Measurements from ENCODE around the gene CELF2. TPM values are rescaled to one million over a fixed set of nuclear protein-coding genes. Genes with fewer than 3 reads are reported as not detected.

The CELF2 gene
- polyA plus RNA-seq, 1 donor from 2014 or later = 55.5 TPM

DNA sequence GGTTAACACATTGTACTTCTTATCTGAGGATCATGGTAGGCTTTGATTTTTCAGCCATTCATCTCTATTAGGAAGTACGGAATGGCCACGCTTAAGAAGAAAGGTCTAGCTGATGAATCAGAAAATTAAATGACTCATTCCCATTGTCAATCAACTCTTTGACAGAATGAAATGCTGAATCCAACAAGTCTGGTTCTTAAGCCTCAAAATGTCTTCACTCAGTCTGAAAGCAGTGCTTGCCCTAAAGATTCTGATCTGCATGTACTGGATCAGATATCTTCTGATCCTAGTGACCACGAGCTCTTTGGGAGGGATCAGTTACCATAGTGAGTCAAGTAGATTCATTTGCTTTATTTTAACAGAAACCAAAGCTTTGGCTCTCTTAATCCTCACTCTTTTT, 5.7 kb upstream of the CELF2 start:
- Histone ChIP-seq H3K27me3 (ENCODE audit: insufficient read depth, low read depth, low read length) (no peaks in the 10 kb centered on the region), H4K20me1 (ENCODE audit: insufficient read depth) (no peaks in the 10 kb centered on the region), H3K9ac (ENCODE audit: low read length) (no peak overlapping the region), H3F3A (ENCODE audit: insufficient read depth, low read length, poor library complexity, severe bottlenecking) (no peaks in the 10 kb centered on the region), H3K4me3 (ENCODE audit: low read length) (no peak overlapping the region), H3K36me3 (ENCODE audit: insufficient read depth, low read length) (no peaks in the 10 kb centered on the region), H3K27ac (ENCODE audit: low read length) (no peak overlapping the region), H3K9me2 (ENCODE audit: insufficient read depth, low read length) (no peaks in the 10 kb centered on the region), H3K4me2 (ENCODE audit: low read length) (no peak overlapping the region), H3K9me3 (ENCODE audit: low read length) (no peaks in the 10 kb centered on the region), H3K79me2 (replicated peaks; ENCODE audit: insufficient read depth, low read length) (peaks cover 6% of the 10 kb centered on the region), H2AFZ (ENCODE audit: low read depth, low read length) (no peak overlapping the region)
- no peak for TF ChIP-seq POLR2AphosphoS5 (IDR thresholded peaks at IDR 0.05)
- TF ChIP-seq, protein P1, sequence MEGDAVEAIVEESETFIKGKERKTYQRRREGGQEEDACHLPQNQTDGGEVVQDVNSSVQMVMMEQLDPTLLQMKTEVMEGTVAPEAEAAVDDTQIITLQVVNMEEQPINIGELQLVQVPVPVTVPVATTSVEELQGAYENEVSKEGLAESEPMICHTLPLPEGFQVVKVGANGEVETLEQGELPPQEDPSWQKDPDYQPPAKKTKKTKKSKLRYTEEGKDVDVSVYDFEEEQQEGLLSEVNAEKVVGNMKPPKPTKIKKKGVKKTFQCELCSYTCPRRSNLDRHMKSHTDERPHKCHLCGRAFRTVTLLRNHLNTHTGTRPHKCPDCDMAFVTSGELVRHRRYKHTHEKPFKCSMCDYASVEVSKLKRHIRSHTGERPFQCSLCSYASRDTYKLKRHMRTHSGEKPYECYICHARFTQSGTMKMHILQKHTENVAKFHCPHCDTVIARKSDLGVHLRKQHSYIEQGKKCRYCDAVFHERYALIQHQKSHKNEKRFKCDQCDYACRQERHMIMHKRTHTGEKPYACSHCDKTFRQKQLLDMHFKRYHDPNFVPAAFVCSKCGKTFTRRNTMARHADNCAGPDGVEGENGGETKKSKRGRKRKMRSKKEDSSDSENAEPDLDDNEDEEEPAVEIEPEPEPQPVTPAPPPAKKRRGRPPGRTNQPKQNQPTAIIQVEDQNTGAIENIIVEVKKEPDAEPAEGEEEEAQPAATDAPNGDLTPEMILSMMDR (IDR thresholded peaks at IDR 0.05; ENCODE audit: poor library complexity, severe bottlenecking) = no peak
- TF ChIP-seq, protein P2, sequence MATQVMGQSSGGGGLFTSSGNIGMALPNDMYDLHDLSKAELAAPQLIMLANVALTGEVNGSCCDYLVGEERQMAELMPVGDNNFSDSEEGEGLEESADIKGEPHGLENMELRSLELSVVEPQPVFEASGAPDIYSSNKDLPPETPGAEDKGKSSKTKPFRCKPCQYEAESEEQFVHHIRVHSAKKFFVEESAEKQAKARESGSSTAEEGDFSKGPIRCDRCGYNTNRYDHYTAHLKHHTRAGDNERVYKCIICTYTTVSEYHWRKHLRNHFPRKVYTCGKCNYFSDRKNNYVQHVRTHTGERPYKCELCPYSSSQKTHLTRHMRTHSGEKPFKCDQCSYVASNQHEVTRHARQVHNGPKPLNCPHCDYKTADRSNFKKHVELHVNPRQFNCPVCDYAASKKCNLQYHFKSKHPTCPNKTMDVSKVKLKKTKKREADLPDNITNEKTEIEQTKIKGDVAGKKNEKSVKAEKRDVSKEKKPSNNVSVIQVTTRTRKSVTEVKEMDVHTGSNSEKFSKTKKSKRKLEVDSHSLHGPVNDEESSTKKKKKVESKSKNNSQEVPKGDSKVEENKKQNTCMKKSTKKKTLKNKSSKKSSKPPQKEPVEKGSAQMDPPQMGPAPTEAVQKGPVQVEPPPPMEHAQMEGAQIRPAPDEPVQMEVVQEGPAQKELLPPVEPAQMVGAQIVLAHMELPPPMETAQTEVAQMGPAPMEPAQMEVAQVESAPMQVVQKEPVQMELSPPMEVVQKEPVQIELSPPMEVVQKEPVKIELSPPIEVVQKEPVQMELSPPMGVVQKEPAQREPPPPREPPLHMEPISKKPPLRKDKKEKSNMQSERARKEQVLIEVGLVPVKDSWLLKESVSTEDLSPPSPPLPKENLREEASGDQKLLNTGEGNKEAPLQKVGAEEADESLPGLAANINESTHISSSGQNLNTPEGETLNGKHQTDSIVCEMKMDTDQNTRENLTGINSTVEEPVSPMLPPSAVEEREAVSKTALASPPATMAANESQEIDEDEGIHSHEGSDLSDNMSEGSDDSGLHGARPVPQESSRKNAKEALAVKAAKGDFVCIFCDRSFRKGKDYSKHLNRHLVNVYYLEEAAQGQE (IDR thresholded peaks at IDR 0.05; ENCODE audit: borderline replicate concordance) = no peak
- no peak for TF ChIP-seq EP300 (conservative IDR thresholded peaks at IDR 0.05; ENCODE audit: poor library complexity, severe bottlenecking)
- TF ChIP-seq SMC3 (conservative IDR thresholded peaks at IDR 0.05; ENCODE audit: poor library complexity) = no peak
- no peak for TF ChIP-seq EZH2 (IDR thresholded peaks at IDR 0.05; ENCODE audit: borderline replicate concordance, insufficient read depth, low read length, poor library complexity, severe bottlenecking)
- TF ChIP-seq TAF1 (IDR thresholded peaks at IDR 0.05; ENCODE audit: low read depth) = no peak
- no peak for TF ChIP-seq MXI1 (conservative IDR thresholded peaks at IDR 0.05; ENCODE audit: poor library complexity, severe bottlenecking)
- no peak for TF ChIP-seq RAD21 (conservative IDR thresholded peaks at IDR 0.05)

DNA sequence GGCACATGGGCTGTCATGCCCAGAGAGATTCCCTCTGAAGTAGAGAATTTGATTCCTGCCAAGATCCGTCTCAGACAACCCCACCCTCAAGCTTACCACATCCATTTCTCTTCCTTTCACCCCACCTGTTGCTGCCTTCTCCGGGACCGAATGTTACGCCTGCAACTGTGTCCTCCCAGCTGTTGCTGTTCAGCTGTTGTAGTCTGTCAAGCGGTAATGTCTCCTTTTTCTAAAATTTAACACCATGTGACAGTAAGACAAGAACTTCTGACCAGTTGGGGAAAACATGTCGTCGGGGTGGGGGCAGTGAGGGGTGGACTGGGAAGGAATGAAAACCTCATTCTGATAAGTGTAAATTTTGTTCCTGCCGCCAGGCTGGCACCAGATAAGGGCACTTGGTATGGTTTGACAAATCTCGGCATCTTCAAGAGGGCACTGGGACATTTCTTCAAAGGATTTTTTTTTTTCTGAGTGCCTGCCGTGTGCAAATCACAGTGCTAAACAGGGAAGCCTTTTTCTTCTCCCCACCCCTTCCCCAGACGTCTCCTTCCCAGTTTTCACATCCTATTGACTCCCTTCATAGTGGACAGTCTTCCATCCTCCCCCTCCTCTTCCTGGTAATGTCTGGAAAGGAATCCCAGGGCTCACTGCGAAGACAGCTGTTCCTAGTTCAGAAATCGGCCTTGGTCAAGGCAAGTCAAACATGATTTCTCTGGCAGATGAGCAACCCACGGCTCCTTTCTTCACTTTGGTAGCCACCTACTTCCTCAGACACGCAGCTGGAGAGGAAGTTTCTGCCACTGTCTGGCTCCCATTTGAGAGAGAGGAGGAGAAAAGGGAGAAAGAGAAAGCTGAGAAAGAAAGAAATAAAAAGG, 5.0 kb upstream of the CELF2 start:
- Histone ChIP-seq H3K36me3 (ENCODE audit: insufficient read depth, low read length) (no peaks in the 10 kb centered on the region), H2AFZ (ENCODE audit: low read depth, low read length) (no peak overlapping the region), H4K20me1 (ENCODE audit: insufficient read depth) (no peaks in the 10 kb centered on the region), H3K9ac (ENCODE audit: low read length) (no peak overlapping the region), H3K9me2 (ENCODE audit: insufficient read depth, low read length) (no peaks in the 10 kb centered on the region), H3K27ac (ENCODE audit: low read length) (no peak overlapping the region), H3K4me3 (ENCODE audit: low read length) (no peak overlapping the region), H3K4me2 (ENCODE audit: low read length) (no peak overlapping the region), H3F3A (ENCODE audit: insufficient read depth, low read length, poor library complexity, severe bottlenecking) (no peaks in the 10 kb centered on the region), H3K9me3 (ENCODE audit: low read length) (no peaks in the 10 kb centered on the region), H3K79me2 (replicated peaks; ENCODE audit: insufficient read depth, low read length) (no peaks in the 10 kb centered on the region), H3K27me3 (ENCODE audit: insufficient read depth, low read depth, low read length) (no peaks in the 10 kb centered on the region)
- TF ChIP-seq, protein P2 (IDR thresholded peaks at IDR 0.05; ENCODE audit: borderline replicate concordance) = no peak
- TF ChIP-seq POLR2AphosphoS5 (IDR thresholded peaks at IDR 0.05) = no peak
- TF ChIP-seq EP300 (conservative IDR thresholded peaks at IDR 0.05; ENCODE audit: poor library complexity, severe bottlenecking) = no peak
- no peak for TF ChIP-seq MXI1 (conservative IDR thresholded peaks at IDR 0.05; ENCODE audit: poor library complexity, severe bottlenecking)
- no peak for TF ChIP-seq RAD21 (conservative IDR thresholded peaks at IDR 0.05)
- no peak for TF ChIP-seq TAF1 (IDR thresholded peaks at IDR 0.05; ENCODE audit: low read depth)
- TF ChIP-seq, protein P1 (IDR thresholded peaks at IDR 0.05; ENCODE audit: poor library complexity, severe bottlenecking) = no peak
- no peak for TF ChIP-seq EZH2 (IDR thresholded peaks at IDR 0.05; ENCODE audit: borderline replicate concordance, insufficient read depth, low read length, poor library complexity, severe bottlenecking)
- no peak for TF ChIP-seq SMC3 (conservative IDR thresholded peaks at IDR 0.05; ENCODE audit: poor library complexity)
